GM11168 (cell line): ENCODE results near the gene HSPB1.
"Not testable (repeated sequence)": the region's sequence is repeated elsewhere in the genome, so short reads cannot be mapped to it uniquely, and the experiment has no call there.

Experiments used
- in situ Hi-C: fragments of 300-500 bp; cut with MboI; formaldehyde crosslinking; loops from one replicate; pipeline ENCODE4 v1.12.0; 2022; ENCODE audit warnings: low sequenced_read_pairs; ENCODE audit not compliant: unreplicated experiment

The HSPB1 gene

GRCh38 chr7:76302347-76303201 is at the start of gene HSPB1:
Gene HSPB1 (plus strand): TSS chr7:76302673. CDS start chr7:76302713, 40 bp downstream.
- in situ Hi-C loops = no loop called here

DNA sequence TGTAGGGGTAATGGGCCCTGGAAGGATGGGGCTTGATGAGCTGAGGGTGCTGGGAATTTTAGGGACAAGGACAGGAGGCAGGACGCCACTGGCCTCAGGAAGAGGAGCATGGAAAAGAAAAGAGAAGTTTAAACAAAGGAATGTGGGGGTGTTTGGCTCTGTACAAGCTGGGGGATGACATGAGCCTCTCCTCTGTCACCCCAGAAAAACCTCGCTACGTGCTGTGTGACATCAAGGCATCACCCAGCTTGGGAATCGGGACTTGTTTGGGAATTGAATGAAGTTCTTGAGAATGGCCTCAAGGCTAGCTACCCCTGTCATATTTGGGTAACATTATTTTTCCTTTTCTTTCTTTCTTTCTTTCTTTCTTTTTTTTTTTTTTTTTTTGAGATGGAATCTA is 47.7 kb upstream of the HSPB1 start:
- in situ Hi-C loops = no loop called here

GRCh38 chr7:76257973-76258372 is 44.5 kb upstream of the HSPB1 start:
- in situ Hi-C loops = no loop called here

GRCh38 chr7:76259124-76260093 is 43.1 kb upstream of the HSPB1 start:
- in situ Hi-C loops = no loop called here

- in situ Hi-C loops = no loop called here
These were observed 42.2 kb upstream of the HSPB1 start for GRCh38 chr7:76260171-76260703.

GRCh38 chr7:76261329-76261728 is 41.1 kb upstream of the HSPB1 start:
- in situ Hi-C loops = no loop called here

DNA sequence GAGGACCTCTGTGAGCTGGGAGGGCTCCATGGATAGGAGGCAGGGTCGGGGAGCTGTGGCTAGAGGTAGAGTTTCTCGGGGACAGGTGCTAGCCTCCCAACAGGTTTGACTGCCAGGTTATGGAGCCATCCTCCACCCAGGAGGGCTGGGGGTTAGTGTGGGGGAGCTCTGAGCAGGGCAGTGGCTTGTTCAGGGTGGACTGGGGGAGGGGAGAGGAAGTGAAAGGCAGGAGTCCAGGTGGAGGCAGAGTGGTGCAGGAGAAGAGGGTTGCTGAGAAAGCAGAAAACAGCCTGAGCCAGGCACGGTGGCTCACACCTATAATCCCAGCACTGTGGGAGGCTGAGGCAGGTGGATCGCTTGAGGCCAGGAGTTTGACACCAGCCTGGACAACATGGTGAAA is 40.5 kb upstream of the HSPB1 start:
- in situ Hi-C loops = no loop called here

GRCh38 chr7:76262683-76263402 is 39.6 kb upstream of the HSPB1 start:
- in situ Hi-C loops = no loop called here

DNA sequence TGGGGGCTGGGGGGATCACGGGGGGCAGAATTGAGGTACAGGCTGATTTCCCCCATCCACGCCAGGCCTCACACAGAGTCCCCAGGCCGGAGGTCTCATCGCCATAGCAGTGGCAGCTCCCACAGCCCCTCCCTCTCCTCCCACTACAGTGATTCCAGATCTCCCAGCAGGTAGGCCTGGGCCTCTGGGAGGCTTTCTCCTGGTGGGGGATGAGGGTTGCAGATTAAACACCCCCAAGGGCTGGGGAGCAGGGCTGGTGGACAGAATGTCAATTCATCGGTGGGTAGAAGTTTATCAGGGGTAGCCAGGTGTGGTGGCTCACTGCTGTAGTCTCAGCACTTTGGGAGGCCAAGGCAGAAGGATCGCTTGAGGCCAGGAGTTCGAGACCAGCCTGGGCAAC is 37.2 kb upstream of the HSPB1 start:
- in situ Hi-C loops = no loop called here

DNA sequence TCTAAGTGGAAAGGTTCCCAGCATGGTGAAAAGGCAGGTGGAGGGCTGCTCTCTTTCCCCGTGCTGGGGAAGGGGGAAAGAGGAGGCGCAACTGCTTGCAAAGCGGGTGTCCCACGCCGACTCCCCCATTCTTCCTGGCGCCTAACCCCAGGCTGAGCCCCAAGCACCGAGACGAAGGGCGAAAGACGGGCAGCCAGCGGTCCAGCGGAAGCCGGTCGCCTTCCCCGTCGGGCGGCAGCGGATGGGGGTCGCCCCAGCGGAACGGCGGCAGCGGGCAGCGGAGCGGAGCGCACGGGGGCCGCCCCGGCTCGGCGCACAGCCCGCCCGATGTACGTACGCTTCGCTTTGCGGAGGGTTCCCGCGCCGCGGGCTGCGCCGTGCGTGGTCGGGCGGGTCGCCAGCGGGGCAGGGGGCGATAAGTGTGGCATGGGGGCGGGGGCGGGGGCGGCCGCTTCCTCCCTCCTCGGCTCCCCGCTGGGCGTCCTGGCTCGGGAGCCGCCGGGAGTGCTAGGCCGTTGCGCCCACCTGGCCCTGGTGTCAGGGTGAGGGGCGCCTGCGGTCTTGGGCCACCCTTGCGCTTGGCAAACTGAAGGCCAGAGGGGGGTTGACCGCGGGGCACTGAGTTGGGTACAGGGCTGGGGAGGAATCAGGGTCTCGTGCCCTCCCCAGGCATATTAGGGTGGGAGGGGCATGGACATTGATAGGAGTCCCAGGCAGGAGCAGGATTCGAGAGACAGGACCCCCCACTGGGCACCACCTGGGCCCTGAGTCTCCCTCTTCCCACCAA is 35.2 kb upstream of the HSPB1 start:
- in situ Hi-C loops = no loop called here

DNA sequence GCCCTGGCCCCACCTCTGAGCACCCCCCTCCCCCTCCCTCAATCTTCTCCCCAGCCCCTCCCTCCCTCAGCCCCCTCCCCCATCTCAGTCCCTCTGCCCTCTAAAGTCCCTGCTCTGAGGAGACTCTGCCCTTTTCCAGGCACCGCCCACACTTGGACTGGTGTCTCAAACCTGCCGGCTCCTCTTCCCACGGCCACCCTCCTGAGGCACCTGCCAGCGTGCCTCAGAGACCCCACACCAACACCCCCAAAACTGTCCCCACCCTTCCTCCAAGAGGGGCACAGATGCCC is 34.6 kb upstream of the HSPB1 start:
- in situ Hi-C loops = no loop called here

DNA sequence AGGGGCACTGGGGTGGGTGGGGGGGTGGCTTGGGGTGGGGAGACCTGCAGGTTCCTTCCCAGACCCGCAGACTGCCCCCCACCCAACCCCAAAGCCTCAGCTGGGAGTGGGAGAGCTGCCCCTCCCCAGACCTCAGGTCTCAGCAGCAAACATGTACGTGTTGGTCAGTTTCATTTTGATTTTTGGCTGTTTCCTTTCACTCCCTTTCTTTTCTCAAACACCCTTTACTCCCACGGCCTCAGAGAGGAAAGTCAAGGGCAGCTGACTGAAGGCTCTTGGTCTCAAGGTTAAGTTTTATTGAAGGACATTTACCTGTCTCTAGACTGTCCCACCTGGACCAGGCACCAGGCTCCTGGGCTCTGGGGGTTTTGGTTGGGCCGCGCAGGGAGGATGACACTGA is 34.1 kb upstream of the HSPB1 start:
- in situ Hi-C loops = no loop called here

GRCh38 chr7:76269895-76270294 is 32.6 kb upstream of the HSPB1 start:
- in situ Hi-C loops = no loop called here

- in situ Hi-C loops = not testable (repeated sequence)
These were observed 31.1 kb upstream of the HSPB1 start for GRCh38 chr7:76271384-76271783.

DNA sequence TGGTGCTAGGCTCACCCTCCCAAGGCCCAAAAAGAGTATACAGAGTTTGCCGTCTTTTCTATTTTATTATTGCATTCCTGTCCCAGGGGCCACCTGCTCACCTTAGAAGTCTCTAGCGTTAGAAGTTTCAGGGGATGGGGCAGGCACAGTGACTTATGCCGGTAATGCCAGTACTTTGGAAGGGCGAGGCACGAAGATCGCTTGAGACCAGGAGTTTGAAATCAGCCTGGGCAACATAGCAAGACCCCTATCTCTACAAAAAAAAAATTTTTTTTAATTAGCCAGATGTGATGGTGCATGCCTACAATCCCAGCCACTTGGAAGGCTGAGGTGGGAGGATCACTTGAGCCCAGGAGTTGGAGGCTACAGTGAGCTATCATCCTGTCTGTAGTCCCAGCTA is 30.3 kb upstream of the HSPB1 start:
- in situ Hi-C loops = no loop called here

- in situ Hi-C loops = no loop called here
These were observed 29.5 kb upstream of the HSPB1 start for GRCh38 chr7:76272851-76273497.

DNA sequence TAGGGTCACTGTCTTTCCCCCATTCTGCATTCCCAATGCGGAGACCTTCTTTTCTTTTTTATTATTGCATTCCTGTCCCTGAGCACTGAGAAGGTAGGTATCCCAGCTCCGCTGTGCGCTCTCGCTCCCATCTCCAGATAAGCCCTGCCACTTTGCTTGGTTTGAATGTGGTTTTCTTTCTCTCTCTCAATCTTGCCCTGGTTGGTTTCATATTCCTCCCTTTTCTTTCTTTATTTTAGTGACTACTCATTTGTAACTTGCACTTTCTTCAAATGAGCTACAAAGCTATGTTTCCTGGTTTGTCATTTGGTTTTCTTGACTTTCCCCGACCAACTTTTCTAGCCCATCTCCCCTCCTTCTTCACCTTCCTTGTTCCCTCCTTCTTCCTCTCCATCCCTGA is 29.0 kb upstream of the HSPB1 start:
- in situ Hi-C loops = no loop called here

DNA sequence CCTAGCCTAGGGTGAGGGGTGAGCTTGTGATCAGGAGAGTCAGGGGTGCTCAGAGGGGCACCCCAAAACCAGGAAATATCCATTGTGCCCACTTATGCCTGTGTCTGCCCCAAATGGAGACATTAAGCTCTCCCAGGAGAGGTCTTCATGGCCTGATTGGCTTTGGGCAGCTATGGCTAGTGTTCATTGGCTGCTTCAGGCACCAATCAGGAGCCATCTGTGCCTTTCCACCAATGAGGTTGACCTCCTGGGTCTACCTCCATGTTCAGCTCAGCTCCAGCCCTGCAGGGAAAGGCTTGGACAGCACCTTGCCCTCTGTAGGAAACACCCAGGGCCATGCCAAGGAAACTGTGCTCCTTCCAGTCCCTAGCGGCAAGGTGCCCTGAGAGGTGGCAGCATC is 23.9 kb upstream of the HSPB1 start:
- in situ Hi-C loops = no loop called here

GRCh38 chr7:76280408-76280807 is 22.1 kb upstream of the HSPB1 start:
- in situ Hi-C loops = loop anchor here (10.0 kb wide), 1 partner anchor 96 kb away; no protein-coding TSS in a partner anchor
